ENCODE measurements around the gene ZMAT5. TPM values are rescaled to one million over a fixed set of nuclear protein-coding genes. Genes with fewer than 3 reads are reported as not detected.

ZMAT5 gene
- total and polyA plus RNA-seq, 9 of the 15 experiments (the other 6 are each of a cell fraction or from before 2014, with no cell fraction given) = 2.0 to 25.2 (median 11.9) TPM

- H3K9me1 ChIP-seq (ENCODE audit: control insufficient read depth, insufficient read depth, low read length) = no peaks in the 10 kb centered on the region
- H3K9ac ChIP-seq (ENCODE audit: insufficient read depth in 1 of 2, low read depth in 2 of 2, low read length in 2 of 2) = peak overlapping the region in 1 of 2 experiments; percentile 45; a peak in 1 of 4 replicates
- in situ Hi-C loops (cut with MboI) = no loop called here
- no peaks in the 10 kb centered on the region for H3K79me2 ChIP-seq (ENCODE audit: control insufficient read depth, insufficient read depth, low read length)
- ATAC-seq (no peak), DNase-seq (ENCODE audit: extremely low read depth in 1 of 4, low spot score in 3 of 4) (no peak), FAIRE-seq (no peak)
- no peaks in the 10 kb centered on the region for H3K36me3 ChIP-seq (ENCODE audit: control insufficient read depth, insufficient read depth, low read length)
- H3K4me3 ChIP-seq = no peak overlapping the region
- TF ChIP-seq RBM39 (optimal IDR thresholded peaks at IDR 0.05; ENCODE audit: low read depth, low read length) = no peak
- no peak for TF ChIP-seq CREB3L1 (IDR thresholded peaks at IDR 0.05; ENCODE audit: borderline replicate concordance, low read depth)
- TF ChIP-seq, protein P1, sequence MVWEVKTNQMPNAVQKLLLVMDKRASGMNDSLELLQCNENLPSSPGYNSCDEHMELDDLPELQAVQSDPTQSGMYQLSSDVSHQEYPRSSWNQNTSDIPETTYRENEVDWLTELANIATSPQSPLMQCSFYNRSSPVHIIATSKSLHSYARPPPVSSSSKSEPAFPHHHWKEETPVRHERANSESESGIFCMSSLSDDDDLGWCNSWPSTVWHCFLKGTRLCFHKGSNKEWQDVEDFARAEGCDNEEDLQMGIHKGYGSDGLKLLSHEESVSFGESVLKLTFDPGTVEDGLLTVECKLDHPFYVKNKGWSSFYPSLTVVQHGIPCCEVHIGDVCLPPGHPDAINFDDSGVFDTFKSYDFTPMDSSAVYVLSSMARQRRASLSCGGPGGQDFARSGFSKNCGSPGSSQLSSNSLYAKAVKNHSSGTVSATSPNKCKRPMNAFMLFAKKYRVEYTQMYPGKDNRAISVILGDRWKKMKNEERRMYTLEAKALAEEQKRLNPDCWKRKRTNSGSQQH (CRISPR knock-in tag; IDR thresholded peaks at IDR 0.05) = no peak
- no peak for TF ChIP-seq NR3C1 (CRISPR knock-in tag; IDR thresholded peaks at IDR 0.05)
- no peak for TF ChIP-seq DDX20 (tag; IDR thresholded peaks at IDR 0.05; ENCODE audit: low read depth)
- TF ChIP-seq BRD4 (IDR thresholded peaks at IDR 0.05) = no peak
- TF ChIP-seq ZNF77 (CRISPR knock-in tag; IDR thresholded peaks at IDR 0.05) = no peak
- no peak for TF ChIP-seq ZBTB1 (CRISPR knock-in tag; IDR thresholded peaks at IDR 0.05; ENCODE audit: borderline replicate concordance, low read depth)
- TF ChIP-seq EHMT2 (IDR thresholded peaks at IDR 0.05) = no peak
- TF ChIP-seq CC2D1A (IDR thresholded peaks at IDR 0.05) = no peak
- TF ChIP-seq SOX6 (IDR thresholded peaks at IDR 0.05) = no peak
- no peak for TF ChIP-seq MYC (IDR thresholded peaks at IDR 0.05; ENCODE audit: low read depth, low read length)
- no peak for TF ChIP-seq MYC (CRISPR knock-in tag; IDR thresholded peaks at IDR 0.05; ENCODE audit: borderline replicate concordance, low read depth)
- TF ChIP-seq ZKSCAN8 (CRISPR knock-in tag; IDR thresholded peaks at IDR 0.05) = no peak
- no peak for TF ChIP-seq NFATC3 (IDR thresholded peaks at IDR 0.05)
- no peak for TF ChIP-seq BRCA1 (IDR thresholded peaks at IDR 0.05)
- TF ChIP-seq BRCA1 (CRISPR knock-in tag; IDR thresholded peaks at IDR 0.05) = no peak
- TF ChIP-seq HNRNPL (IDR thresholded peaks at IDR 0.05; ENCODE audit: low read depth, low read length) = no peak
- no peak for TF ChIP-seq ARHGAP35 (IDR thresholded peaks at IDR 0.05; ENCODE audit: partially characterized antibody)
- no peak for TF ChIP-seq ZC3H11A (IDR thresholded peaks at IDR 0.05; ENCODE audit: low read depth, low read length)
- no peak for TF ChIP-seq NFE2 (IDR thresholded peaks at IDR 0.05; ENCODE audit: low read depth)
- TF ChIP-seq, protein P2, sequence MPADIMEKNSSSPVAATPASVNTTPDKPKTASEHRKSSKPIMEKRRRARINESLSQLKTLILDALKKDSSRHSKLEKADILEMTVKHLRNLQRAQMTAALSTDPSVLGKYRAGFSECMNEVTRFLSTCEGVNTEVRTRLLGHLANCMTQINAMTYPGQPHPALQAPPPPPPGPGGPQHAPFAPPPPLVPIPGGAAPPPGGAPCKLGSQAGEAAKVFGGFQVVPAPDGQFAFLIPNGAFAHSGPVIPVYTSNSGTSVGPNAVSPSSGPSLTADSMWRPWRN (IDR thresholded peaks at IDR 0.05; ENCODE audit: low read depth) = no peak
- no peak overlapping the region for H2AFZ ChIP-seq (ENCODE audit: low read depth, low read length)
- no peaks in the 10 kb centered on the region; a peak in 1 of 5 replicates for H3K4me1 ChIP-seq (replicated peaks in 1 of 2; ENCODE audit: control insufficient read depth in 2 of 2, insufficient read depth in 2 of 2, low read length in 2 of 2)
- intact Hi-C loops (cut with micrococcal nuclease) = no loop called here
- H3K27ac ChIP-seq (ENCODE audit: extremely low read depth, low read depth, low read length) = no peak overlapping the region
- no peaks in the 10 kb centered on the region for H4K20me1 ChIP-seq (replicated peaks; ENCODE audit: control insufficient read depth, insufficient read depth, low read length)
- ChIA-PET CTCF (ENCODE audit: low intra/inter-chr PET ratio) (interaction anchor here (0.6 kb wide), 1 partner anchor 125 kb away, joined by 3 read pairs; no protein-coding TSS in a partner anchor), POLR2A (no interaction called here)
- no peaks in the 10 kb centered on the region for H3K9me3 ChIP-seq (replicated peaks; ENCODE audit: control insufficient read depth, insufficient read depth, low read depth, low read length)
- H3K4me2 ChIP-seq (ENCODE audit: insufficient read depth, low read length) = no peak overlapping the region
- no peaks in the 10 kb centered on the region for H3K27me3 ChIP-seq (ENCODE audit: control insufficient read depth in 2 of 2, insufficient read depth in 2 of 2, low read length in 2 of 2)
- no TSS peak for BruUV-seq (replicated peaks)
- WGBS (ENCODE audit: insufficient coverage, low coverage, missing lambda C conversion rate) = 49% methylated on average over 5 of the region's 5 CpGs
Observed at GRCh38 chr22:29758959-29759358, 7.8 kb downstream of the ZMAT5 start.
